Peyer's patch (tissue), 4 donors: Measurements from ENCODE around the gene EFNA2.

Source experiments
- CTCF ChIP-seq, 6 experiments: fragments of 450-650 bp in 4 of 6; fragments of 200-600 bp in 2 of 6; sonication (generic) in 1 of 6; IDR thresholded peaks; one replicate each; pipeline ENCODE4 v1.5.1; 2017 to 2019; ENCODE audit warnings: antibody characterized with exemption in 6 of 6, mild to moderate bottlenecking in 3 of 6, moderate library complexity in 1 of 6
- POLR2A ChIP-seq, 2 donors: fragments of 450-650 bp; IDR thresholded peaks; one replicate each; pipeline ENCODE4 v1.5.1; 2017; ENCODE audit warnings: antibody characterized with exemption in 2 of 2, mild to moderate bottlenecking in 2 of 2, moderate library complexity in 2 of 2

- TF ChIP-seq POLR2A (IDR thresholded peaks at IDR 0.05) (no peak), CTCF (IDR thresholded peaks at IDR 0.05) (no peak)
Observed at GRCh38 chr19:1286487-1287353, 1.0 kb downstream of the EFNA2 start.
